ENCODE results near the gene EBF3. TPM values are rescaled to one million over a fixed set of nuclear protein-coding genes. Genes with fewer than 3 reads are reported as not detected.

EBF3 gene
- total RNA-seq, 1 donor = 31.8 TPM

GRCh38 chr10:129883626-129884397 is 80.3 kb downstream of the EBF3 start:
- no peak for TF ChIP-seq CTCF (IDR thresholded peaks at IDR 0.05; ENCODE audit: extremely low read depth, low read depth, low read length)
- Histone ChIP-seq H3K79me2 (ENCODE audit: insufficient read depth, low read length) (peaks cover 83% of the 10 kb centered on the region), H3K4me3 (ENCODE audit: insufficient read depth, low read length) (no peak overlapping the region)

DNA sequence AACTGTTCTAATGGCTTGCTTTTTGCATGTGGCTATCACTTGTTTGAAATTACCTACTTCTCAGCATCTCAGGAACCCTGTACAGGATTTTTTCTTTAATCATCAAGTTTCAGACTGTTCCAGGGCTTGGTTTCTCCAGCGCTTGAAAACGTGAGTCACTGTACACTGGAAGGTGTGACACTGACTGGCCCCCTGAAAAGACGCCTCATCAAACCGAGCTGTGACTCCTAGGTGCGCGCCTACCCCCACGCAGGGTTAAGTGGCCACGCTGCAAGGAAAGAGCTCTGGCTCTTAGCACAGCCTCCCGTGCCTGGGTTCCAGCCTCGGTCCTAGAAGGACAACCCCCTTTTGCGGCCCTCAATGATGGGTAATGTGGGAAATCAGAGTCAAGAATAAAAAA is 81.0 kb downstream of the EBF3 start:
- H3K27me3 ChIP-seq (ENCODE audit: insufficient read depth, low read length) = no peaks in the 10 kb centered on the region
- H3K4me2 ChIP-seq (ENCODE audit: insufficient read depth, low read length) = no peak overlapping the region
- no peak overlapping the region for H2AFZ ChIP-seq (ENCODE audit: low read length)
- peaks cover 81% of the 10 kb centered on the region for H3K79me2 ChIP-seq (ENCODE audit: insufficient read depth, low read length)
- H3K27ac ChIP-seq (ENCODE audit: low read depth, low read length) = no peak overlapping the region
- H3K9me3 ChIP-seq (ENCODE audit: low read depth, low read length) = no peaks in the 10 kb centered on the region
- peaks cover 8% of the 10 kb centered on the region for H3K36me3 ChIP-seq (ENCODE audit: insufficient read depth, low read length)
- H3K4me1 ChIP-seq (ENCODE audit: insufficient read depth, low read length) = peaks cover 12% of the 10 kb centered on the region
- H4K20me1 ChIP-seq (ENCODE audit: insufficient read depth, low read length) = peaks cover 61% of the 10 kb centered on the region
- no peak overlapping the region for H3K4me3 ChIP-seq (ENCODE audit: insufficient read depth, low read length)
- TF ChIP-seq CTCF (IDR thresholded peaks at IDR 0.05; ENCODE audit: extremely low read depth, low read depth, low read length) = no peak
- no peak for DNase-seq (ENCODE audit: insufficient read length, low spot score, missing footprints)

More at GRCh38 chr10:129883626-129884397, 80.3 kb downstream of the EBF3 start:
- Histone ChIP-seq H3K4me2 (ENCODE audit: insufficient read depth, low read length) (no peak overlapping the region), H2AFZ (ENCODE audit: low read length) (no peak overlapping the region), H3K9me3 (ENCODE audit: low read depth, low read length) (no peaks in the 10 kb centered on the region), H4K20me1 (ENCODE audit: insufficient read depth, low read length) (peaks cover 62% of the 10 kb centered on the region), H3K27ac (ENCODE audit: low read depth, low read length) (no peak overlapping the region), H3K36me3 (ENCODE audit: insufficient read depth, low read length) (peaks cover 9% of the 10 kb centered on the region), H3K27me3 (ENCODE audit: insufficient read depth, low read length) (no peaks in the 10 kb centered on the region), H3K4me1 (ENCODE audit: insufficient read depth, low read length) (peaks cover 12% of the 10 kb centered on the region)
- no peak for DNase-seq (ENCODE audit: insufficient read length, low spot score, missing footprints)

GRCh38 chr10:129882291-129883010 is 81.6 kb downstream of the EBF3 start:
- peaks cover 3% of the 10 kb centered on the region for H3K36me3 ChIP-seq (ENCODE audit: insufficient read depth, low read length)
- peaks cover 80% of the 10 kb centered on the region for H3K79me2 ChIP-seq (ENCODE audit: insufficient read depth, low read length)
- H2AFZ ChIP-seq (ENCODE audit: low read length) = no peak overlapping the region
- no peak for TF ChIP-seq CTCF (IDR thresholded peaks at IDR 0.05; ENCODE audit: extremely low read depth, low read depth, low read length)
- H3K9me3 ChIP-seq (ENCODE audit: low read depth, low read length) = no peaks in the 10 kb centered on the region
- H3K4me3 ChIP-seq (ENCODE audit: insufficient read depth, low read length) = no peak overlapping the region
- peaks cover 12% of the 10 kb centered on the region for H3K4me1 ChIP-seq (ENCODE audit: insufficient read depth, low read length)
- no peak overlapping the region for H3K27ac ChIP-seq (ENCODE audit: low read depth, low read length)
- DNase-seq (ENCODE audit: insufficient read length, low spot score, missing footprints) = no peak
- H3K4me2 ChIP-seq (ENCODE audit: insufficient read depth, low read length) = no peak overlapping the region
- no peaks in the 10 kb centered on the region for H3K27me3 ChIP-seq (ENCODE audit: insufficient read depth, low read length)
- H4K20me1 ChIP-seq (ENCODE audit: insufficient read depth, low read length) = peaks cover 58% of the 10 kb centered on the region

- H4K20me1 ChIP-seq (ENCODE audit: insufficient read depth, low read length) = peaks cover 54% of the 10 kb centered on the region
- DNase-seq (ENCODE audit: insufficient read length, low spot score, missing footprints) = no peak
- H3K4me3 ChIP-seq (ENCODE audit: insufficient read depth, low read length) = no peak overlapping the region
- no peak overlapping the region for H3K4me2 ChIP-seq (ENCODE audit: insufficient read depth, low read length)
- H3K9me3 ChIP-seq (ENCODE audit: low read depth, low read length) = no peaks in the 10 kb centered on the region
- H3K27ac ChIP-seq (ENCODE audit: low read depth, low read length) = no peak overlapping the region
- no peaks in the 10 kb centered on the region for H3K27me3 ChIP-seq (ENCODE audit: insufficient read depth, low read length)
- H2AFZ ChIP-seq (ENCODE audit: low read length) = no peak overlapping the region
- H3K4me1 ChIP-seq (ENCODE audit: insufficient read depth, low read length) = peaks cover 12% of the 10 kb centered on the region
- TF ChIP-seq CTCF (IDR thresholded peaks at IDR 0.05; ENCODE audit: extremely low read depth, low read depth, low read length) = no peak
- no peaks in the 10 kb centered on the region for H3K36me3 ChIP-seq (ENCODE audit: insufficient read depth, low read length)
- peaks cover 73% of the 10 kb centered on the region for H3K79me2 ChIP-seq (ENCODE audit: insufficient read depth, low read length)
These were observed 82.4 kb downstream of the EBF3 start for GRCh38 chr10:129881641-129882040.

Data from osteoblast (primary cell).